HepG2 (cell line): ENCODE measurements around the gene SPRED2. TPM values are rescaled to one million over a fixed set of nuclear protein-coding genes. Genes with fewer than 3 reads are reported as not detected.
A peak's percentile ranks its signal among the peaks of the same experiment; 100 is the strongest.

ENCODE experiments used
- GMEB2 ChIP-seq: IDR thresholded peaks from 2 replicates; pipeline ENCODE4 v1.6.1; 2016; ENCODE audit warnings: missing biosample characterization, missing genetic modification reagents, low read depth
- HIVEP1 ChIP-seq: sonication (generic); formaldehyde crosslinking; IDR thresholded peaks from 2 replicates; pipeline ENCODE4 v1.4.0; 2020; ENCODE audit warnings: mild to moderate bottlenecking, missing genetic modification reagents
- IRF2 ChIP-seq: IDR thresholded peaks from 2 replicates; pipeline ENCODE4 v1.6.1; 2018; ENCODE audit warnings: missing genetic modification reagents, missing compliant biosample characterization
- KDM1A ChIP-seq: IDR thresholded peaks from 2 replicates; pipeline ENCODE4 v1.6.1; 2016; ENCODE audit warnings: missing compliant biosample characterization
- MED13 ChIP-seq: sonication (generic); formaldehyde crosslinking; IDR thresholded peaks from 2 replicates; pipeline ENCODE4 v1.5.0; 2020; ENCODE audit warnings: missing genetic modification reagents
- MEF2D ChIP-seq: sonication (generic); formaldehyde crosslinking; IDR thresholded peaks from 2 replicates; pipeline ENCODE4 v1.5.1; 2020; ENCODE audit warnings: mild to moderate bottlenecking, missing genetic modification reagents
- PAWR ChIP-seq: sonication (generic); formaldehyde crosslinking; IDR thresholded peaks from 2 replicates; pipeline ENCODE4 v1.4.0; 2020; ENCODE audit warnings: missing genetic modification reagents, mild to moderate bottlenecking, borderline replicate concordance
- RERE ChIP-seq: IDR thresholded peaks from 2 replicates; pipeline ENCODE4 v1.6.1; 2016; ENCODE audit warnings: low read depth, missing genetic modification reagents, missing compliant biosample characterization
- SP1 ChIP-seq, 2 experiments: fragments of 450-650 bp in 1 of 2; sonication (generic) in 1 of 2; formaldehyde crosslinking in 1 of 2; IDR thresholded peaks; 2 replicates each; pipeline versions ENCODE4 v1.4.0 to v1.6.1; 2016 to 2020; ENCODE audit warnings: missing genetic modification reagents in 1 of 2
- TOPORS ChIP-seq: sonication (generic); formaldehyde crosslinking; IDR thresholded peaks from 2 replicates; pipeline ENCODE4 v1.8.0; 2023; ENCODE audit warnings: mild to moderate bottlenecking, missing genetic modification reagents
- ZNF142 ChIP-seq: sonication (generic); formaldehyde crosslinking; IDR thresholded peaks from 2 replicates; pipeline ENCODE4 v1.4.0; 2020; ENCODE audit warnings: missing genetic modification reagents
- ZNF280B ChIP-seq: sonication (generic); formaldehyde crosslinking; IDR thresholded peaks from 2 replicates; pipeline ENCODE4 v1.5.0; 2020; ENCODE audit warnings: missing genetic modification reagents, mild to moderate bottlenecking, borderline replicate concordance
- ZNF670 ChIP-seq: sonication (generic); formaldehyde crosslinking; IDR thresholded peaks from 2 replicates; pipeline ENCODE4 v1.8.0; 2022; ENCODE audit warnings: mild to moderate bottlenecking, missing genetic modification reagents, borderline replicate concordance
- ZSCAN9 ChIP-seq: IDR thresholded peaks from 2 replicates; pipeline ENCODE4 v1.6.1; 2016; ENCODE audit warnings: borderline replicate concordance
- polyA plus RNA-seq, 8 experiments: library from polyadenylated mRNA; depleted of rRNA in 3 of 8; stranded (reverse) in 7 of 8; unstranded in 1 of 8; fragments of >200 nt; fragmentation: Illumina TruSeq in 4 of 8; extraction: Trizol in 4 of 8; gene quantifications; 2 replicates each; pipeline versions ENCODE4 v1.2.1 to v1.2.3, GENCODE V29; 2011 to 2016; ENCODE audit warnings: low read depth in 4 of 8, missing spikeins in 1 of 8, mixed read lengths in 1 of 8; ENCODE audit not compliant: insufficient read depth in 1 of 8
- total RNA-seq, 5 experiments: library from RNA; depleted of rRNA; stranded (reverse); fragments of >200 nt; fragmentation: Illumina TruSeq; extraction: Trizol; gene quantifications; 2 replicates each; pipeline ENCODE4 v1.2.3, GENCODE V29; 2016; ENCODE audit warnings: low read depth in 1 of 5

The SPRED2 gene
- total and polyA plus RNA-seq, 2 of the 13 experiments (the other 11 are each of a cell fraction or from before 2014, with no cell fraction given) = 13.0 to 37.0 TPM

GRCh38 chr2:65373365-65373918 lies 59.0 kb downstream of the SPRED2 start (continued):
- peak; percentile 73; the same call in 1 of the 2 replicates for TF ChIP-seq ZNF142 (CRISPR knock-in tag)
- peak; percentile 92 for TF ChIP-seq KDM1A (CRISPR knock-in tag)
- TF ChIP-seq TOPORS (CRISPR knock-in tag) = peak; percentile 58; the same call in 1 of the 2 replicates
- peak; percentile 96 for TF ChIP-seq IRF2
- peak; percentile 98 for TF ChIP-seq RERE (CRISPR knock-in tag)
- peak; percentile 27; the same call in 1 of the 2 replicates for TF ChIP-seq GMEB2
- peak; percentile 76; the same call in 1 of the 2 replicates for TF ChIP-seq PAWR
- TF ChIP-seq ZNF280B (CRISPR knock-in tag) = no peak
- no peak for TF ChIP-seq HIVEP1 (CRISPR knock-in tag)
- TF ChIP-seq SP1 (IDR thresholded peaks at IDR 0.05) = no peak
- TF ChIP-seq SP1 (CRISPR knock-in tag; IDR thresholded peaks at IDR 0.05) = peak; percentile 47; the same call in 1 of the 2 replicates
- TF ChIP-seq MED13 (CRISPR knock-in tag) = peak; percentile 74; the same call in 1 of the 2 replicates
- peak; percentile 98 for TF ChIP-seq MEF2D
- peak; percentile 99 for TF ChIP-seq ZSCAN9 (CRISPR knock-in tag)
- TF ChIP-seq ZNF670 (CRISPR knock-in tag) = peak; percentile 91
